Dermis blood vessel endothelial cell (primary cell): Measurements from ENCODE around the gene OLFM4. TPM values are rescaled to one million over a fixed set of nuclear protein-coding genes. Genes with fewer than 3 reads are reported as not detected.

Source experiments
- DNase-seq: peaks from one replicate; pipeline ENCODE4 v3.0.0; 2010
- total RNA-seq: library from RNA; depleted of rRNA; stranded (reverse); fragments of >200 nt; gene quantifications from 2 replicates; pipeline ENCODE4 v1.2.3, GENCODE V29; 2014

The OLFM4 gene
- total RNA-seq, 1 donor from 2014 or later: 0.17 TPM

GRCh38 chr13:53068585-53069520, 40.2 kb downstream of the OLFM4 start:
- no peak for DNase-seq

GRCh38 chr13:53069800-53070199, 41.2 kb downstream of the OLFM4 start:
- no peak for DNase-seq

GRCh38 chr13:53073711-53074110, 45.1 kb downstream of the OLFM4 start:
- no peak for DNase-seq

- DNase-seq: no peak
Observed at GRCh38 chr13:53074114-53074513, 45.5 kb downstream of the OLFM4 start.

- no peak for DNase-seq
Observed at GRCh38 chr13:53075356-53076041, 46.9 kb downstream of the OLFM4 start.

GRCh38 chr13:53079691-53080090, 51.1 kb downstream of the OLFM4 start:
- DNase-seq: no peak

- DNase-seq: no peak
Observed at GRCh38 chr13:53088871-53089270, 60.3 kb downstream of the OLFM4 start.

- DNase-seq: no peak
Observed at GRCh38 chr13:53089951-53090350, 61.3 kb downstream of the OLFM4 start.

GRCh38 chr13:53090461-53090860, 61.8 kb downstream of the OLFM4 start:
- DNase-seq: no peak

- no peak for DNase-seq
Observed at GRCh38 chr13:53092931-53093330, 64.3 kb downstream of the OLFM4 start.

- DNase-seq: no peak
Observed at GRCh38 chr13:53098455-53098854, 69.8 kb downstream of the OLFM4 start.

GRCh38 chr13:53100394-53101063, 71.9 kb downstream of the OLFM4 start:
- DNase-seq: no peak

Other genes with a start within 250 kb of the OLFM4 start
- under 0.01 TPM in 1 of 2 replicates, not detected in the other for gene PCDH8, start 180.2 kb upstream of the OLFM4 start, total RNA-seq